Glomerular visceral epithelial cell (primary cell): ENCODE data around the gene ACAD11.
A peak's percentile ranks its signal among the peaks of the same experiment; 100 is the strongest.
"Not testable (repeated sequence)": the region's sequence is repeated elsewhere in the genome, so short reads cannot be mapped to it uniquely, and the experiment has no call there.

Experiments
- DNase-seq: peaks from one replicate; pipeline ENCODE4 v3.0.0-alpha.2; 2016; ENCODE audit errors: extremely low spot score

ACAD11 gene

DNA sequence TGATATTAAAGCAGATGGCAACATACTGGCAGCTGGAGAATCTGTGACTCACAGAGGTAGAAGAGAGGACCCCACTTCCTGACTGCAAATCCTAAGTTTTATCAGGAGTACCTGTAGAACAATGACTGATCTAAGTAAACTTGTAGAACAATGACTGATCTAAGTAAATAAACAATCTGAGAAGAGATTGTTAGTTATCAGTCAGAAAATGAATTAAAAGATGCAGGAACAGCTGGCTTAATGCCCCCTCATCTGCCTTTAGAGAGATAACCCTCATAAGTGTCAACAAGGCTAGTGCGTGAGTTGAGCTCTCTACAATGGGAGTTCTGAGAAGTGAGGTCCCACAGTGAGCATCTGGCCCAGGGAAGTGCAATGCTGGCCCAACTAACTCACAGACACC, 14.6 kb downstream of the ACAD11 start:
- no peak for DNase-seq

DNA sequence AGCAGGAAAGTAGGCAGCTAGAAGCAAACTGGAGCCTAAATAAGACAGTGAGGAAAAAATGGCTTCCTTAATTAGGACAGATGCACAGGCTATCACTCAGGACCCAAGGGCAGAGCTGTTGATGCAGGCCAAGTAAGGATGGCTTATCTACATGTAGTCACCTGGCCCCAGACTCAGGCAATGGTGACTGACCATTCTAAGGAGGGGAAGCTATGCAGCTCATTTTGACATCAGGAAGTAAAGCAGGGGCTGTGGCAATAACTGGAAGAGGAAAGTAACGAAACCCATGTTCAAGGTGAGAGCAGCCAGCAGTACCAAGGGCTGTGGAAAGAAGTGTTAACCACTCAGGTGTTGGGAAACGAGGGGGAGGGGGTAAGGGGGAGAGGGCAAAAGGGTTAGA, 16.2 kb downstream of the ACAD11 start:
- no peak for DNase-seq

GRCh38 chr3:132642539-132642847, 17.1 kb downstream of the ACAD11 start:
- no peak for DNase-seq

GRCh38 chr3:132641837-132642538, 17.6 kb downstream of the ACAD11 start:
- DNase-seq: peak; percentile 49

- not testable (repeated sequence) for DNase-seq
Observed at GRCh38 chr3:132641427-132641826, 18.2 kb downstream of the ACAD11 start.

DNA sequence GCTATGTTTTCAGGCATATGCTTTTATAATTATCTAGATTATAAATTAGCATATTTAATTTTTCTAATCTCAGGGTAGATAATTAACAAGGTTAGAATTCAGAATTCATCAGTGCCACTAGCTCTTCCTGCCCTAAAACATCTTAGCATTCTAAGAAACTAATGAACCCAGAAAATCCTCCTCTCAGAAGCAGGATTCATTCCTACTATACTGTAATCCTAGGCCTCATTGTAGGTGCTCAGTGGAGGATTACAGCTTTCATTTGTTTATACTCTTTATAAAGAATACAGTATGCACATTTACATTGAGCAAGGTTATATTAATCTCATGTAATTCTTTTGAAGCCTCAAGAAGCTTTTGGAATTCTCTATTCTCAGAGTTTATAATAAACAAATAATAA, 20.9 kb downstream of the ACAD11 start:
- no peak for DNase-seq

DNA sequence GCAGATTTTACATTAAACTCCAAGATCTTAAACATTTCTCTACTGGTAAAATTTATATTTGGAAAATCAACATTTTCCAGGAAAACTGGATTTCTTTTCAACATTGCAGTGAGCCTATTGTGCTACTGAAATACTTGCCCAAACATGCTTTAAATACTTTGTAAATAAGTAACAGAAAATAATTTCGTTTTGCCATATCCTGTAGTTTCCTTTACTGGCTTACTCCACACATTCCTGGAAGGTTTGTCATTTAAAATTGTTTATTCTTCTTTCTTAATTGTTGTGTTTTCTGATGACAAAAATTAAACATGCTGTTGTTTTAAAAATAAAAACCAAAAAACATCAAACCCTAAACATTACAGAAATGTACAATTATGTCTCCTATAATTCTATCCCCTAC, 22.0 kb downstream of the ACAD11 start:
- DNase-seq: no peak

DNA sequence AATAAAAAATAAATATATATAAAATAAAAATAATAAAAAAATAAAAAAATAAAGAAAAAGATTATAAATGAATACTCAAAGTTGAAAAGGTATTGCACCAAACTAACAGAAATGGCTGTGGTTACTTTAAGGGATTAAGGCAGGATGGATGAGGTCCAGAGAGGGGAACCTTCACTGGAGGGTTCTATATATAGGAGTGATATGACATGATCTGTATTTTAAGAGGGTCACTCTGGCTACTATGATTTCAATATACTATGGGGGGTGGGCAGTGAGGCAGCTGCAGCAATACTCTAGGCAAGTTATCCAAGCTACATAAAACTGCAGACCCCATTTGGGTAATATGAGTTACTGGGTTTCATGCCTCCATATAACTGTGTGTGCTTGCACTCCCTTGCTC, 24.6 kb downstream of the ACAD11 start:
- DNase-seq: no peak

DNA sequence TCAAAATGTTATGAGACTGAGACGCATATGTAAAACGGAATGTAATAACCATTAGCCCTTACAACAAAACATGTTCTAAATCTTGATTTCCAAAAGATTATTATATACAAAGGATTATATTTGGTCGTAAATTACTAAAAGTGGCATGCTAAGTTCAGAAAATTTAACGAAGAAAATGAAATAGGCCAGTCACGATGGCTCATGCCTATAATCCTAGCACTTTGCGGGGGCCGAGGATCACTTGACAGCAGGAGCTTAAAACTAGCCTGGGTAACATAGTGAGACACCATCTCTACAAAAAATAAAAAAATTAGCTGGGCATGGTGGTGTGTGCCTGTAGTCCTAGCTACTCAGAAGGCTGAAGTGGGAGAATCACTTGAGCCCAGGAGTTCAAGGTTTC, 29.0 kb downstream of the ACAD11 start:
- no peak for DNase-seq

DNA sequence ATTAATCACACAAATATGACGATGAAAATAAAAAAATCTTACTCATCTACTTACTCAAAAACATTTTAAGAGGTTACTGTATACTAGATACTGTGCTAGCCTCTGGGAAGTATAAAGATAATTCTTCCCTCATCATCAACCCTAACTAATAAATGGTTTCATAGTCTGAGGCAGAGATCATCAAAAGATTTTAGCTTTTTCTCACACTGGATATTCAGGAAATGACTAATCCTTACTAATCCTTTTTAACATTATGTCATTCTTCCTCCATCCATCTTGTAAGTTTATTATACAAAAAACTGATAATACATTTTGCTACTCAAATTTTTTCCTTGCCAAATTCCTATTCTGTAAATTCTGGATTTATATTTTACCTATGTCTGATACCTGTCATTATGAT, 29.7 kb downstream of the ACAD11 start:
- DNase-seq: peak; percentile 21

DNA sequence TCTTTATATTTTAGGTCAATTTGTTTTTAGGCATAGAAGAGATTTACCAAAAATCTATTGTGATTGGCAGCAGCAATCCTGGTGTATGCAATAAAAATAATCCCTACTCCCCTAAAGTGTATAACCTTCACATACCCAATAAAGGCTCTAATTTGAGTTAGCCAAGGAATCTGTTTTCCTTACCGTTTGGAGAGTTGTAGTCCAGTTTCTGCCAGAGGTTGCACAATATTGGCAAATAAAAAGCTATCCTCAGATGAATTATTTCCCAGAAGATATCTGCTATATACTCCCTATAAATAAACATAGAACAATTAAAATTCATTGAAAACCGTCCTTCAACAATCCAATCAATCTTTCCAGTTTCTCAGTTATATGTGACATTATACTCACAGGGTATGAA, 31.5 kb downstream of the ACAD11 start:
- DNase-seq: no peak

DNA sequence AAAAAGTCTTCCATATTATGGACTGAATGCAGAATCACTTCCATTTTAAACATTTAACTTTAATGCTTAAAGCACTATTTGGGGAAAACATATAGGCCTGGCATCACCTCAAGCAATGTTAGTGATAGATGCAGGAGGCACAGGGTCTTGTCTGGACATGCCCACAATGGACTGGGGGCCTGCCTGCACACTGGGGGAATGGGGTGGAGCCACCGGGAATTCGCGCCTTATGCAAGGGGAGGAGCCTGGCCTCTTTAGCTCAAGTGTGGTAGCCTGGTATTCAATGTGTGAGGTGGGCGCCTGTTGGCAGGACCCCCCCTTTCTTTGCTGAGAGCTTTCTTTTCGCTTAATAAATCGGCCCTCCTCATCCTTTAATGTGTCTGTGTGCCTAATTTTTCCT, 32.7 kb downstream of the ACAD11 start:
- DNase-seq: no peak

DNA sequence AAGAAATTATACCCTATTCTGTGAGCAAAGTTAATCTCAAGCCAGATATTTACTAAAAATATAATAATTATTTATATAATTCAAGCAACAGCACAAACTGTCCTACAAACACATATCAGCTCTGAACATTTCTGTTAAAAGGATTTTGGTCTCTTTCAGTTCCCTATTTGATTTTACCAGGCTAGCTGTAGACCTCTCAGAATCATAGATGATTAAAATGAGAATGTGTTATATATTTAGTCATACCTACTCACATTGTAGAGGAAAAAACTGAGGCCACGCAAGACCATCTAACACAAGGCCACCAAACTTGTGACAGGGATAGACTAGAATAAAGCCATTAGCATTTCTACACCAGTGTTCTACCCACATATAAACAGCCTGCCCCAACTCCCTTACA, 34.0 kb downstream of the ACAD11 start:
- no peak for DNase-seq

DNA sequence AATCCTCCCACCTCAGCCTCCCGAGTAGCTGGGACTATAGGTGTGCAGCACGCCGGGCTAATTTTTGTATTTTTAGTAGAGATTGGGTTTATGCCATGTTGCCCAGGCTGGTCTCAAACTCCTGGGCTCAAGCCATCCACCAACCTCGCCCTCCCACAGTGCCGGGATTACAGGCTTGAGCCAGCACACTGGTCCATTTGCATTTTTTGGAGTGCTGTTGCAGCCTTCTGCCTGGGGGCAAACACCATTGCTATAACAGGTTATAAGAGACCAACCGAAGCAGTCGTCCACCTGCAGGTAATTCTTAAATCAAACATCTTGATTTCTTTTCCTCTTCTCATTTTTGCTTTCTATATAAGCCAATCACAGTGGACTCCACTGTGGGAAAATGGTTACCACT, 34.8 kb downstream of the ACAD11 start:
- no peak for DNase-seq

- DNase-seq: no peak
Observed at GRCh38 chr3:132623646-132624045, 36.0 kb downstream of the ACAD11 start.

DNA sequence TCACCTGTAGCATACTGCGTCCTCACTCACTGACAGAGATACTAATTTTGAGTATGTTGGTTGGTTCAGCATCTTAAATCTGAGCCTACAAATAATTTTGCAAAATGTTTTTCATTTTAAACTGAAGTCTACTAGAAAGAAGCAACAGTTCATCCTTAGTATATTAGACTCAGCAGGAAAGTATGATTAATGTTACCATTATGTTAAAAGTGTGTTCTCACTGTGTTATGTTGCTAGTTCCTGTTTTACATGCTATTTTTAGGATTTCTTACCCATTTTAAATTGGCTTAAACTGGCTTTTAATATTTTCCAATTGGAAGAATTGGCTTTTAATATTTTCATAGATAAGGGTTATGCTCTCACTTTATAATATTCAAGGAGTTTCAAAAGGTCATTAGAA, 36.8 kb downstream of the ACAD11 start:
- no peak for DNase-seq

GRCh38 chr3:132622148-132622547, 37.5 kb downstream of the ACAD11 start:
- no peak for DNase-seq

GRCh38 chr3:132616780-132617179, 42.8 kb downstream of the ACAD11 start:
- no peak for DNase-seq

DNA sequence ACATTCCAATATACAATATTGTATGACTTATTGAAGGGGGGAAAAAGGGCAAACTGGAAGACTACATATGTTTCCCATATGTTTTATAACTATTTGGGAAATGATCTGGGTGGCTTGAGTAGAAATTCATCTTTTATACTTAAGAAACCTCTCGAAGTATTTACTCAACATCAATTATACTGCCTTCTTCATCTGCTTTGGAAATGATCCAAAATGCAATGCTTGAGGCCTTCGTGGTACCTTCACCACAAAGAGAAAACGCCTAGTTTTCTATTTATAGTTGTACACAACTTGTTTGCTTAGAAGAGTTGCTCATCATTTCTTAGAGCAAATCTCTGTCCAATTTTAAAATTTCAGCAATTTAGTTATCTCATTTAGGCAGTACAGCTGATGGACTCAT, 43.7 kb downstream of the ACAD11 start:
- DNase-seq: no peak

DNA sequence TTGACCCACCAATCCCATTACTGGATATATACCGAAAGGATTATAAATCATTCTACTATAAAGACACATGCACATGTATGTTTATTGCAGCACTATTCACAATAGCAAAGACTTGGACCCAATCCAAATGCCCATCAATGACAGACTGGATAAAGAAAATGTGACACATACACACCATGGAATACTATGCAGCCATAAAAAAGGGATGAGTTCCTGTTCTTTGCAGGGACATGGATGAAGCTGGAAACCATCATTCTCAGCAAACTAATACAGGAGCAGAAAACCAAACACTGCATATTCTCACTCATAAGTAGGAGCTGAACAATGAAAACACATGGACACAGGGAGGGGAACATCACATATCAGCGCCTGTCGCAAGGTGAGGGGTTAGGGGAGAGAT, 44.3 kb downstream of the ACAD11 start:
- not testable (repeated sequence) for DNase-seq

DNA sequence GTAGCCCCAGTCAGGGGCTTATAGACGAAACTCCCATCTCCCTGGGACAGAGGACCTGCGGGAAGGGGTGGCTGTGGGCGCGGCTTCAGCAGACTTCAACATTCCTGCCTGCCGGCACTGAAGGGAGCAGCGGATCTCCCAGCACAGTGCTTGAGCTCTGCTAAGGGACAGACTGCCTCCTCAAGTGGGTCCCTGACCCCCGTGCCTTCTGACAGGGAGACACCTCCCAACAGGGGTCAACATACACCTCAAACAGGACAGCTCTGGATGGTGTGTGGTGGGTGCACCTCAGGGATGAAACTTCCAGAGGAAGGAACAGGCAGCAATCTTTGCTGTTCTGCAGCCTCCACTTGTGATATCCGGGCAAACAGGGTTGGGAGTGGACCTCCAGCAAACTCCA, 53.0 kb downstream of the ACAD11 start:
- DNase-seq: not testable (repeated sequence)

DNA sequence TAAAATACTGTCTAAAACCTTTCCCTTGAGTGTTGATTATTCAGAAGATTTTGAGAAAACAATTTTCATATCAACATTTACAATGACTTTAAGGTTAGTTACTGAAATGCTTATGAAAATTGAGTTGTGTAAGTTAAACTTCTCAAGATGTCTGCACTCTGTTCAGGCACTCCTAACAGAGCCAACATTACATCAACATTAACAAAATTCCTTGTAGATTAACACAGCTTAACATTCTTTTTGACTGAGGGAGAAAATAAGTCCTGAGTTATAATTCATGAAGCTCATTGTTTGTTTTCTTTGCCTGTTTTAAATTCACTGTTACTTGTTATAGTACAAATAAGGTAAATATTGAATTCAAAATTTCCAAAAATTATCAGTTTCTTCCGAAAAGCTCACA, 53.5 kb downstream of the ACAD11 start:
- DNase-seq: no peak

DNA sequence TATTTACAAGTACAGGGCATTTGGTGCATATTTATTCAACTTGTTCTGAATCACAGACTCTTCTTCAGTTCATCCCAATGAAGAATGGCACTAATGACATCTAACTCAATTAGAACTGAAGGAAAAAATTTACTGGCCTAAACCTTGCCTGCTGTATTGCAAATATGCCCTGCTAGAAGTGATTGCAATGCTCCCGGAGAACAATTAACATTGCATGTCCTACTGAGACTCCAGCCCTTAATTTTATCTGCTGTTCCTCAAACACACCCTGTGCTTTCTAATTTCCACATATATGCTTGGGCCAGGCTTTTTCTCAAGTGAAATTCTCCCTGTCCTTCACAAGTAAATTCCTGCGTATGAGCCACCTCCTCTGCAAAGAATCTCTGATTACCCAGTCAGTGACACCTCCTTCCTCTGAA, 54.2 kb downstream of the ACAD11 start:
- no peak for DNase-seq

GRCh38 chr3:132600614-132601013, 59.0 kb downstream of the ACAD11 start:
- DNase-seq: not testable (repeated sequence)
